ENCODE data around the gene PRDX1. TPM values are rescaled to one million over a fixed set of nuclear protein-coding genes. Genes with fewer than 3 reads are reported as not detected.
A peak's percentile ranks its signal among the peaks of the same experiment; 100 is the strongest.
"Not testable (repeated sequence)": the region's sequence is repeated elsewhere in the genome, so short reads cannot be mapped to it uniquely, and the experiment has no call there.

Gene PRDX1
- polyA plus RNA-seq, 4 donors: 337 to 402 (median 390) TPM

GRCh38 chr1:45536886-45537285, 15.2 kb upstream of the PRDX1 start:
- no peak for DNase-seq (ENCODE audit: low read depth in 4 of 4, low spot score in 3 of 4)

DNA sequence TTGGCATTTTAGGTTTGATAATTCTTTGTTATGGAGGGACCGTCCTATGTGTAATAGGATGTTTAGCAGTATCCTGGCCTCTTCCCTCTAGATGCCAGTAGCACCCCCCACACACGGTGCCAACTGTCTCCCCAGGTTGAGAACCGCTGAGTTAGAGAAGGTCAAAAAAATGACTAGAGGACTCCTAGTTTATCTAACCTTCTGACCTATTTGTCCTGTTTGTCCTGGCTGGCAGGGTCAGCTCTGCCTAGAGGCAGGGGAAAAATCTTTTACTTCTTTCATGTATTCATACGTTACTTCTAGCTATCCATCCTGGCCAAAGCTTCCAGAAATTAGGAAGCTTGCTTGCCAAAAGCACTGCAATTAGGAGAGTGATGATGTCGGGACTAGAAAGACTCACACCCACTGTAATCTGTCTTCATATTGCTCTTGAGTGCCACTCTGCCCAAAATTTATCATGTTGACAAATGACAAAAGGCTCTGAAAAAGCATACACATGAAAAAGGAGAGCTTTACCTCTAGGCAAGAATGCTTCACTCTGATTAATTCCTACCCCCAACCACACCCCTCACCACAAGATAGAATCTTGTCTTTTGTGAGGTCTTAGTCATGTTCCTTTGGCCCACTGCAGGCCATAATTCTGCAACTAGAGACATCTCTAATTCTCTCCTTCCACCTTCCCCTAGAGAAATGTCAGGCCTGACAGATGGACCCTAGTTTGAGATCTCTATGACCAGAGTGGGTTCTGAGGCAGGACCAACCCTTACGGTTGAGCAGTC, 14.5 kb upstream of the PRDX1 start:
- DNase-seq (ENCODE audit: low read depth in 4 of 4, low spot score in 3 of 4): no peak

DNA sequence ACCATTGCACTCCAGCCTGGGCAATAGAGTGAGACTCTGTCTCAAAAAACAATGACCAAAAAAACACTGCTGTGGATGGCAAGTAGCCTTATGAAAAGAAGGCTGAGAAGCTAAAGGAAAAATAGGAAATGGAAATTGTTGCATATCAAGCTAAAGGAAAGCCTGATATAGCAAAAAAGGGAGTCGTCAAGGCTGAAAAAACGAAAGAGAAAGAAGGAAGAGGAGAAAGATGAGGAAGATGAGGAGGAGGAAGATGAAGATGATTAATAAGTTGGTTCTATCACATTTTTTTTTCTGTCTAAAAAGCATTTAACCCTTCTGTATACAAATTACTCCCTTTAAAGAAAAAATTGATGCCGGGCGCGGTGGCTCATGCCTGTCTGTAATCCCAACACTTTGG, 10.2 kb upstream of the PRDX1 start:
- DNase-seq (ENCODE audit: low read depth in 4 of 4, low spot score in 3 of 4): no peak

- no peak for DNase-seq (ENCODE audit: low read depth in 4 of 4, low spot score in 3 of 4)
These were observed 9.0 kb upstream of the PRDX1 start for GRCh38 chr1:45530632-45531135.

GRCh38 chr1:45526135-45526644, 4.5 kb upstream of the PRDX1 start:
- no peak for DNase-seq (ENCODE audit: low read depth in 4 of 4, low spot score in 3 of 4)

- not testable (repeated sequence) for DNase-seq (ENCODE audit: low read depth in 4 of 4, low spot score in 3 of 4)
These were observed 2.3 kb upstream of the PRDX1 start for GRCh38 chr1:45523975-45524374.

GRCh38 chr1:45523516-45523915, 1.8 kb upstream of the PRDX1 start:
- DNase-seq (ENCODE audit: low read depth in 4 of 4, low spot score in 3 of 4): not testable (repeated sequence)

DNA sequence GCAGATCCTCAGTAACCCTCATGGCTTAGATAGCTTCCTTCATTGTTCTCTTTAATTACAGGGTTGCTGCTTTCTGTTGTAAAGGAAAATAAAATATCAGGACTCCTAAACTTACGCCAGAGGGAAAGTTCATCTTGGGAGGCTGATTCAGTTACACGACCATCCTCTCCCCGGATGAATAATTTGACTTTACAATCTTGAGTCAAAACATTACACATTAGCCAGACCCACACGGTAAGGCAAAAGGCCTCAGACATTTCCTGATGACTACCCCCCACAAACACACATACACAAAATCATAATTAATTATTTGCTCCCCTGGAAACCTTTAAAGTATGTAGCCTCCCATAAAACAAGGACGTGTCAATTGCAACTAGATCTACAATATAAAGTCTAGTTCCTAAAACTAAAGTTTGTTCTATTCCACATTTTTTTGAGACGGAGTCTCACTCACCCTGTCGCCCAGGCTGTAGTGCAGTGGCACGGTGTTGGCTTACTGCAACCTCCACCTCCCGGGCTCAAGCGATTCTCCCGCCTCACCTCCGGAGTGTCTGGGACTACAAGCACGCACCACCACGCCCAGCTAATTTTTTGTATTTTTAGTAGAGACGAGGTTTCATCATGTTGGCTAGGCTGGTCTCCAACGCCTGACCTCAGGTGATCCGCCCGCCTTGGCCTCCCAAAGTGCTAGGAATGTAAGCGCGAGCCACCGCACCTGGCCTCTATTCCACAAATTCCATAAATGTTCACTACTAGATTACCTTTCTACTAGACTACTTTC, 830 bp upstream of the PRDX1 start:
- peak in 1 of 4 donors; percentile 12 for DNase-seq (ENCODE audit: low read depth in 4 of 4, low spot score in 3 of 4)

- DNase-seq (ENCODE audit: low read depth in 4 of 4, low spot score in 3 of 4): not testable (repeated sequence)
These were observed 1.9 kb downstream of the PRDX1 start for GRCh38 chr1:45519774-45520173.

DNA sequence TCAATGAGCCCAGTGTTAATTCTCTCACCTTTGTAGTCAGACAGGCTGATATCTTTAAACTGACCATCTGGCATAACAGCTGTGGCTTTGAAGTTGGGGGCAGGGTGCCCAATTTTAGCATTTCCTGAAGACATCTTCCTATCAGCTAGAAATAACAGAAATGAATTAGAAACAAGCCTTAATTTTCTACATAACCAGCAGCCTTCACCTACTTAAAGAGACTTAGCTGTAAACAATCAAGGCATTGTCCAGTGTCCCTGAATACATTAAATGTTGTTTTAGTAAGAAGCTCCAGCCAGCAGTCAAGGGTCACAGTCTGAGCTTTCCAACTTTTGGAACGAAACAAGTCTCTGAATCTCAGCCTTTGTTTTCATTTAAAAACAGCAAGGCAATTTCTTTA, 2.8 kb downstream of the PRDX1 start:
- DNase-seq (ENCODE audit: low read depth in 4 of 4, low spot score in 3 of 4): no peak

GRCh38 chr1:45518366-45518765, 3.3 kb downstream of the PRDX1 start:
- DNase-seq (ENCODE audit: low read depth in 4 of 4, low spot score in 3 of 4): not testable (repeated sequence)

DNA sequence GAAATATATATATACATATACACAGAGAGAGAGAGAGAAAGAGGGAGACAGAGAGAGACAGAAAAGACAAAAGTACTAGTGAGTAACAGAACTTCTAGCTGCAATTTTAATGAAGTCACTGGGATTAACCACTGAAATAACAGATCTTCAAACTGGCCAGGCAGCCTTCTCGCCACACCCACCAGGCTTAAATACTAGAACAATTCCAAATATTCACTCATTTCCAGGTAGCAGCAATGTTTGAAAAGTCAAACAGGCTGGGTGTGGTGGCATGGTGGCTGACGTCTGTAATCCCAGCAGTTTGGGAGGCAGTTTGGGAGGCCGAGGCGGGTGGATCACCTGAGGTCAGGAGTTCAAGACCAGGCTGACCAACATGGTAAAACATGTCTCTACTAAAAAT, 5.2 kb downstream of the PRDX1 start:
- DNase-seq (ENCODE audit: low read depth in 4 of 4, low spot score in 3 of 4): no peak

DNA sequence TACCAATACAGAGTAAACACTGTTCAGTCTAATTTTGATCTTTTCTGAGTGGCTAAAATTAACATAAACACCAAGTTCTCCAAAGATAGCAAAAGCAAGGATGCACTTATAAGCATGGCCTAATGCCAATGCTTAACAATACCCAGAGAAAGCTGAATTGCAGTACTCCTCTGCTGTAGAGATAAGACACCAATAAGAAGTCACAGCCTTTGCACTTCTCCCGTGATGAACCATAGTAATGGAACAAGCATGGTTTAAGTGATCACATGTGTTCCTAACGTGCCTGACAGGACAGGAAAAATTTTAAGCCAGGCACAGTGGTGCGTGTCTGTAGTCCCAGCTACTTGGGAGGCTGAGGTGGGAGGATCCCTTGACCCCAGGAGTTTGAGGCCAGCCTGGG, 5.6 kb downstream of the PRDX1 start:
- no peak for DNase-seq (ENCODE audit: low read depth in 4 of 4, low spot score in 3 of 4)

GRCh38 chr1:45513532-45514260, 8.0 kb downstream of the PRDX1 start:
- DNase-seq (ENCODE audit: low read depth in 4 of 4, low spot score in 3 of 4): not testable (repeated sequence)

DNA sequence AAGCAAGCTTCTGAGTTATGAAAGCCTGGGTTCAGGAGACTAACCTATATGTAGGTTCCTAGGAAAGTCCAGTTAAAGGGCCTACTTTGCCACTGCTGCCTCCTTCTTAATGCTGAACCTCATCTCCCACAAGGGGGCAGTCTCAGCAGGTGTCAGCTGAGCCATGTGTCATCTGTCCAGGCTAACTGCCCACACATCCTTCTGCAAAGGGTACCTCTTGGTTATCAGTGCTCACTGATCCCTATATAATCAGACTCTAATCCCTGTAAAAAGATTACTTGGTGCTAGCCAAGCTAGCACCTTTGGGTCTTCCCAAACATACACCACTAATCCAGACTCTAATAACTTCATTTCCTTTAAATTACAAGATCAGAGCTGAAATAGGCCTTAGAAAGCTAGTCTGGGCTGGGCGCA, 9.0 kb downstream of the PRDX1 start:
- peak in 1 of 4 donors; percentile 40 for DNase-seq (ENCODE audit: low read depth in 4 of 4, low spot score in 3 of 4)

- no peak for DNase-seq (ENCODE audit: low read depth in 4 of 4, low spot score in 3 of 4)
These were observed 10.6 kb downstream of the PRDX1 start for GRCh38 chr1:45510972-45511527.

GRCh38 chr1:45510036-45510971, 11.4 kb downstream of the PRDX1 start:
- no peak for DNase-seq (ENCODE audit: low read depth in 4 of 4, low spot score in 3 of 4)

GRCh38 chr1:45508295-45509151, 13.2 kb downstream of the PRDX1 start:
- DNase-seq (ENCODE audit: low read depth in 4 of 4, low spot score in 3 of 4): no peak
